ENCODE results near the gene INO80.
A peak's percentile ranks its signal among the peaks of the same experiment; 100 is the strongest.
"Not testable (repeated sequence)": the region's sequence is repeated elsewhere in the genome, so short reads cannot be mapped to it uniquely, and the experiment has no call there.

Gene INO80, protein sequence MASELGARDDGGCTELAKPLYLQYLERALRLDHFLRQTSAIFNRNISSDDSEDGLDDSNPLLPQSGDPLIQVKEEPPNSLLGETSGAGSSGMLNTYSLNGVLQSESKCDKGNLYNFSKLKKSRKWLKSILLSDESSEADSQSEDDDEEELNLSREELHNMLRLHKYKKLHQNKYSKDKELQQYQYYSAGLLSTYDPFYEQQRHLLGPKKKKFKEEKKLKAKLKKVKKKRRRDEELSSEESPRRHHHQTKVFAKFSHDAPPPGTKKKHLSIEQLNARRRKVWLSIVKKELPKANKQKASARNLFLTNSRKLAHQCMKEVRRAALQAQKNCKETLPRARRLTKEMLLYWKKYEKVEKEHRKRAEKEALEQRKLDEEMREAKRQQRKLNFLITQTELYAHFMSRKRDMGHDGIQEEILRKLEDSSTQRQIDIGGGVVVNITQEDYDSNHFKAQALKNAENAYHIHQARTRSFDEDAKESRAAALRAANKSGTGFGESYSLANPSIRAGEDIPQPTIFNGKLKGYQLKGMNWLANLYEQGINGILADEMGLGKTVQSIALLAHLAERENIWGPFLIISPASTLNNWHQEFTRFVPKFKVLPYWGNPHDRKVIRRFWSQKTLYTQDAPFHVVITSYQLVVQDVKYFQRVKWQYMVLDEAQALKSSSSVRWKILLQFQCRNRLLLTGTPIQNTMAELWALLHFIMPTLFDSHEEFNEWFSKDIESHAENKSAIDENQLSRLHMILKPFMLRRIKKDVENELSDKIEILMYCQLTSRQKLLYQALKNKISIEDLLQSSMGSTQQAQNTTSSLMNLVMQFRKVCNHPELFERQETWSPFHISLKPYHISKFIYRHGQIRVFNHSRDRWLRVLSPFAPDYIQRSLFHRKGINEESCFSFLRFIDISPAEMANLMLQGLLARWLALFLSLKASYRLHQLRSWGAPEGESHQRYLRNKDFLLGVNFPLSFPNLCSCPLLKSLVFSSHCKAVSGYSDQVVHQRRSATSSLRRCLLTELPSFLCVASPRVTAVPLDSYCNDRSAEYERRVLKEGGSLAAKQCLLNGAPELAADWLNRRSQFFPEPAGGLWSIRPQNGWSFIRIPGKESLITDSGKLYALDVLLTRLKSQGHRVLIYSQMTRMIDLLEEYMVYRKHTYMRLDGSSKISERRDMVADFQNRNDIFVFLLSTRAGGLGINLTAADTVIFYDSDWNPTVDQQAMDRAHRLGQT (N-terminal part only)

DNA sequence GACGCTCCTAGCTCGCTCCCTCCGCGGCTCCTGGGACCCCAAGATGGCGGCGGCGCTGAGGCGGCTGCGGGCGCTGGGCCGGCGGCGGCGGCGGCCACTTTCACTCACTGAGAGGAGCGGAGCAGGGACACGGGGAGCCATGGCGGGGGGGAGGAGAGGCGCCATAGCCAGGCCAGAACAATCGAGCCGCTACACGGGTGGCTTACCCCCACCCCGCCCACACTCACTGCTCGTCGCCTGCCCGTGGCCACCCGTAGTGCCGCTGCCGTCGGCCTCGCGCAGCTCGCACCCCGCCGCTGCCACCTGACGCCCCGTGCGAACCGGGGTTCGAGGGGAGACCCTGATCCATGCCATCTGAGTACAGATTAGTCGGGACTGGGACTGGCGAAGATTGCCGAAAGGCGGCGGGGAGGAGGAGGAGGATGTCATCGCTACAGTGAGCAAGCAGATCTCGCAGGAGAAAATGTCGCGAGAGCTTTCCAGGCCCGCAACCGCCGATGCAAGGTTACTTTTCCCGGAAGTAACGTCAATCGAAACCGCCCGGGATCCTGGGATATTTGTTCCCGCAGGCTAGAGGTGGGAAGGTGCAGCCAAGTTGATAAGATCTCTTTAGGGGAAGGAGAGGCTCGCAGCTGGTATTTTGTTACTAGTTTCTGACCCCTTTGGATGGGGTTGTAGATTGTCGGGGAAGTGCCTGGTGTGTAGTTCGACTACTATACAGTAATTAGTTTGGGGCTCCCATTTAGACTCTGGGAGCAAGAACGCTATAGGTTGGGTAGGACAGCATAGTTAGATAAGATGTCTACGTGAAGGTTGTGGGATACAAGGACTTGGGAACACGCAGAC, at the start of gene INO80:
Gene INO80 (minus strand): TSS at position 165 of the 846 bp plus-strand sequence. CDS start 19,970 bp downstream, outside the sequence.
- DNase-seq, result peak; percentile 97

DNA sequence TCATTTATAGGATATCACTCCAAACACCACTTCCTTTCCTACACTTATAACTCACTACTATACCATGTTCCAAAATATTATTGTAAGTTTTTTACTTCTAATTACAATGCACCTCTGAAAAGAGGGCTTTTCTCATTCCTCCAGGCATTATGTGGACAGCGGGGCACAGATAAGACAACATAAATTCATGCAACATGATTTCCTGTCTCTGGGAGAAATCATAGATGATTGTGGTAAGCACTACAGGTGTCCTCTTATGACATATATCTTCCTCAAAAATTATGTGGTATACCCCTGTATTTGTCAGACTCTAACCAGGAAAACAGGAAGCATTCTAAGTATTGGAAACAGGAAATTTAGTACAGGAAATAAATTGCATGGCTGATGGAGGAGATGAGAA, 45.7 kb upstream of the INO80 start:
- DNase-seq, result no peak

DNA sequence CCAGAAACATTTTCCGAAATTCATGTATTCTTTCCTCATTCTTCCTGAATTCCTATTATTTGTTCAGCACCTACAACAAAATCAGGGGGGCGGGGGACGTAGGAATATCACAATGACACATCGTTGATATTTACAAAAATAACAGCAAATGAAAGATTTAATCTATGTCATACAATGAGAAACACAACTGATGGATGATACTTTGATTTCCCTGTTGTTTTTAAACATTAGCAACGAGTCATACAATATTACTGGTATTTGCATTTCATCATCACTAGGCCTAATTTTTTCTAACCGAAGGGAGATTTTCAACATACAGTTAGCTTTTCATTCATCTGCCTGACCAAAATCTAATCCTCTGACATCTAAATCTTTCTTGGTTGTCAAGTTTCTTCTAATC, 45.3 kb upstream of the INO80 start:
- no peak for DNase-seq

DNA sequence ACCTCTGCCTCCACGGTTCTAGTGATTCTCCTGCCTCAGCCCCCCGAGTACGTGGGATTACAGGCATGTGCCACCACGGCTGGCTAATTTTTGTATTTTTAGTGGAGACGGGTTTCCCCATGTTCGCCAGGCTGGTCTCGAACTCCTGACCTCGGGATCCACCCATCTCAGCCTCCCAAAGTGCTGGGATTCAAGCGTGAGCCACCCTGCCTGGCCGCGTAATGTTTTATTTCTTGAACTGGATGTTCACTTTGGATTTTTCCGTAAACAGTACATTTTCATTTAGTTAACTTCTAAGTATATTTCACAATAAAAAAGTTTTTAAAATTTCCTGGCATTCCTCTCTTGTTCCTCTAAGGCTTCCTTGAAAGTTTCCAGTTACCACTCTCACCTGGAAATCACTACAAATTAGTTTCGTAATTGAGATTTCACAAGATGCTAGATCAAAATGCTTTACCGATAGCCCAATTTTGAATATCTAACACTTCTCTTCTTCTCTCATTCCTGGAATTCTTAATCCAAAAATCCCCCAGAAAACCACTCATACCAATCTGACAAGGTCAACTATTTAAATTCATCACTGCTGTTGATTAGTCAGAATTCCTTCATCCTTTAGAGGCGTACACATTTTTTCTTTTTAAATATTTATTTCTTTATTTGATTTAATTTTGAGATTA, 44.7 kb upstream of the INO80 start:
- no peak for DNase-seq

DNA sequence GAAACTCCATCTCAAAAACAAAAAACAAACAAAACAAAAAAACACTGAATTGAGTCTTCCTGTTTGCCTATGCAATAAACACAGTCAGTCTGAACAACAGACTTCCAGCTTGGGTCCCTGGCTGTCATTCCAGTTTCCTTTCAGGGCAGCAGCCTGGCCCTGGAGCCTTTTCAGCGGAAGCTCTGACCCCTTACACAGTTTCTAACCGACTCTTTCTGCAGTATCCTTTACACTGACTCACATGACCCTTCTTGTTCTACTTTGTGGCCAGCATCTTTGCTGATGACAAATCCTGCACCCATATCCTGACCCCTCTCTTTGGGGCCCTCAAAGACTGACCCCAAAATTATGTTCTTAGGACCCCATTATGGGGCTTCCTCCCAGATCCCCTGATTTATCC, 38.3 kb upstream of the INO80 start:
- DNase-seq, result no peak

DNA sequence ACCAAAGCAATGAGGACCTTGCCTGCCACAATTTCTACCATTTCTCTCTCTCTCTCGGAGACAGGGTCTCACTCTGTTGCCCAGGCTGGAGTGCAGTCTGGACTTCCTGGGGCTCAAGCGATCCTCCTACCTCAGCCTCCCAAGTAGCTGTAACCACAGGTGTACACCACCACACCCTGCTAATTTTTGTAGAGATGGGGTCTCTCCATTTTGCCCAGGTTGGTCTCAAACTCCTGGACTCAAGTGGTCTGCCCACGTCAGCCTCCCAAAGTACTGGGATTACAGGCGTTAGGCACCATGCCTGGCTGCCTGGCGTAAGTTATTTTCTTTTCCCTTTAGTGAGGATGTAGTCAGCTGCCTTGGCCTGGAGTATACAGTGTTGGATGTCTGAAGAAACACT, 37.7 kb upstream of the INO80 start:
- no peak for DNase-seq

DNA sequence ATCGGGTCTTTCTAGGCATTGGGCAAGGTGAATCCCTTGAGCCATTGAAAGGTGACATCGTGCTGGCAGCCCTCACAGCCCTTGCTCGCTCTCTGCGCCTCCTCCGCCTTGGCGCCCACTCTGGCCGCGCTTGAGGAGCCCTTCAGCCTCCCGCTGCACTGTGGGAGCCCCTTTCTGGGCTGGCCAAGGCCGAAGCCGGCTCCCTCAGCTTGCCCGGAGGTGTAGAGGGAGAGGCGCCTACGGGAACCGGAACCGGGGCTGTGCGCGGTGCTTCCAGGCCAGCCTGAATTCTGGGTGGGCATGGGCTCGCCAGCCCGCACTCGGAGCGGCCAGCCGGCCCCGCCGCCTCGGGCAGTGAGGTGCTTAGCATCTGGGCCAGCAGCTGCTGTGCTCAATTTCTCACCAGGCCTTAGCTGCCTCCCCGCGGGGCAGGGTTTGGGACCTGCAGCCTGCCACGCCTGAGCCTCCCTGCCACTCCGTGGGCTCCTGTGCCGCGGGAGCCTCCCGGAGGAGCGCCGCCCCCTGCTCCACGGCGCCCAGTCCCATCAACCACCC, 35.4 kb upstream of the INO80 start:
- no peak for DNase-seq

DNA sequence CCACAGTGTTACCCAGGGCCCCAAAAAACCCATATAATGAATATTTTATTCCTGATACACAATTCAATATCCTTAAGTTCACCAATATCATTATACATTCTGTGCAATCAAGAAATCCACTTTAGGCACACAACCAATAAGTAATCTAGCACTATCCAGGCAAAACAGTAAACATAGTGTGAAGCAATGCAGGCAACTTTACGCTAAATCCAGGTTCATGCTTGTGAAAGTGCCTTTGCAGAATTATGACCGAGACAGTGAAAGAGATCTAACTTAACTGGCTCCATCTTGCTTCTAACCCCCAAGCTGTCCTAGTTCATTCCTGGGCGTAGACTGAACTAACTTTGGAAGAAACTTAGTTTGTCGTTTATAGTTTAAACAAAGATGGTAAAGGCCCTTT, 34.2 kb upstream of the INO80 start:
- DNase-seq, result no peak

DNA sequence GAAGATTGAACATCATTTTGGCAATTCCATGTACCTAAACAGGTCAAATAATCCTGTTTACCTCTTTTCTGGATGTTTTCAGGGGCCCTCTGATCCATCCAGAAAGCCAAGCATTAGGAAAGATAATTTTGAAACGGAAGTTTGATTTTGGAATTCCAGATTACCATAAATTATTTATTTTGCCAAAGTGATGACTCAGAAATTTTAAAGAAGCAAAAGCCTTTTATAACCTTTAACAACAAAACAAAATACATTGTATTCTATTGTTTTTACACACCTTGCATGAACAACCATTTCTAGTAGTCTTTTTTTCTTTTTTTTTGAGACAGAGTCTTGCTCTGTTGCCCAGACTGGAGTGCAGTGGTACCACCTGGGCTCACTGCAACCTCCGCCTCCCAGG, 32.0 kb upstream of the INO80 start:
- no peak for DNase-seq

DNA sequence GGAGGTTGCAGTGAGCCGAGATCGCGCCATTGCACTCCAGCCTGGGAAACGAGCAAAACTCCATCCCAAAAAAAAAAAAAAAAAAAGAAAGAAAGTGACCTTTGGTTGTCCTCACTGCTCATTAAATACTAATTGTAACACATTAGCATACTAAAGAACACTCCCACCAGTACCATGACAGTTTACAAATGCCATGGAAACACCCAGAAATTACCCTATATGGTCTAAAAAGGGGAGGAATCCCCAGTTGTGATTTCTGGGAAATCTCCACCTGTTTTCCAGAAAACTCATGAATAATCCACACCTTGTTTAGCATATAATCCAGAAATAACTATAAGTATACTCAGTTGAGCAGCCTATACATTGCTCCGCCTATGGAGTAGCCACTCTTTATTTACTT, 23.5 kb upstream of the INO80 start:
- no peak for DNase-seq

DNA sequence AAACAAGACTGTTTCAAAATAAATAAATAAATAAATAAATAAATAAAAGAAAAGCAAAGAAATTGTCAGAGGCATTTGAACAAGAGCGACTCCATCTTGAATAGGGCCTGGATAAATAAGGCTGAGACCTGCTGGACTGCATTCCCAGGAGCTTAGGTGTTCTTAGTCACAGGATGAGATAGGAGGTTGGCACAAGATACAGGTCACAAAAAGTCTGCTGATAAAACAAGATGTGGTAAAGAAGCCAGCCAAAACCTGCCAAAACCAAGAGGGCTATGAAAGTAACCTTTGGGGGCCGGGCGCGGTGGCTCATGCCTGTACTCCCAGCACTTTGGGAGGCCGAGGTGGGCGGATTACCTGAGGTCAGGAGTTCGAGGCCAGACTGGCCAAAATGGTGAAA, 23.0 kb upstream of the INO80 start:
- not testable (repeated sequence) for DNase-seq

DNA sequence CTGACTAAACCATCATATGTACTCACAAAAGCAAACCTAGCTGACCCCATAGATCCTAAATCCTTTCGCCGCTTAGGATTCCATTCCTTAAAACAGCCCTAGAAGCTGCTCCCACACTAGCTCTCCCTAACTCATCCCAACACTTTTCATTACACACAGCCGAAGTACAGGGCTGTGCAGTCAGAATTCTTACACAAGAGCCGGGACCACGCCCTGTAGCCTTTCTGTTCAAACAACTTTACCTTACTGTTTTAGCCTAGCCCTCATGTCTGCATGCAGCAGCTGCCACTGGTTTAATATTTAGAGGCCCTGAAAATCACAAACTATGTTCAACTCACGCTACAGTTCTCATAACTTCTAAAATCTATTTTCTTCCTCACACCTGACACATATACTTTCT, 19.5 kb upstream of the INO80 start:
- DNase-seq, result not testable (repeated sequence)

DNA sequence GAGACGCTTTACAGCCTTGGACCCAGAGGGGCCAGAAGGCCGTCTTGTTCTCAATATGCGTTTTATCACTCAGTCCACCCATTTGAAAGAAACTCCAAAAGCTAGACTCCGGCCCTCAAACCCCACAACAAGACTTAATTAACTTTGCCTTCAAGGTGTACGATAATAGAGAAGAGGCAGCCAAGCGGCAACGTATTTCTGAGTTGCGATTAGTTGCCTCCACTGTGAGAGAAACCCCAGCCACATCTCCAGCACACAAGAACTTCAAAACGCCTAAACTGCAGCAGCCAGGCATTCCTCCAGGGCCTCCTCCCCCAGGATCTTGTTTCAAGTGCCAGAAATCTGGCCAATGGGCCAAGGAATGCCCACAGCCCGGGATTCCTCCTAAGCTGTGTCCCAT, 17.4 kb upstream of the INO80 start:
- no peak for DNase-seq

DNA sequence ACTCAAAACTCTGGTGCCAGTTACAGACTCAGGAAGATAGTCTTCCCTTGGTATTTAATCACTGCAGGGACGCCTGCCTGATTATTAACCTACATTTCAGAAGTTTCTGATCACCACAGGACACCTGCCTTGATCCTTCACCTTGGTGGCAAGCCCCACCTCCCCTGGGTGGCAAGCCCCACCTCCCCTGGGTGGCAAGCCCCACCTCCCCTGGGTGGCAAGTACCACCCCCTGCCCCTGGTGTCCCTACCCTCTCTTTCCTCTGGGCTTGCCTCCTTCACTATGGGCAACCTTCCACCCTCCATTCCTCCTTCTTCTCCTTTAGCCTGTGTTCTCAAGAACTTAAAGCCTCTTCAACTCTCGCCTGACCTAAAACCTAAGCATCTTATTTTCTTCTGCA, 16.0 kb upstream of the INO80 start:
- DNase-seq, result not testable (repeated sequence)

DNA sequence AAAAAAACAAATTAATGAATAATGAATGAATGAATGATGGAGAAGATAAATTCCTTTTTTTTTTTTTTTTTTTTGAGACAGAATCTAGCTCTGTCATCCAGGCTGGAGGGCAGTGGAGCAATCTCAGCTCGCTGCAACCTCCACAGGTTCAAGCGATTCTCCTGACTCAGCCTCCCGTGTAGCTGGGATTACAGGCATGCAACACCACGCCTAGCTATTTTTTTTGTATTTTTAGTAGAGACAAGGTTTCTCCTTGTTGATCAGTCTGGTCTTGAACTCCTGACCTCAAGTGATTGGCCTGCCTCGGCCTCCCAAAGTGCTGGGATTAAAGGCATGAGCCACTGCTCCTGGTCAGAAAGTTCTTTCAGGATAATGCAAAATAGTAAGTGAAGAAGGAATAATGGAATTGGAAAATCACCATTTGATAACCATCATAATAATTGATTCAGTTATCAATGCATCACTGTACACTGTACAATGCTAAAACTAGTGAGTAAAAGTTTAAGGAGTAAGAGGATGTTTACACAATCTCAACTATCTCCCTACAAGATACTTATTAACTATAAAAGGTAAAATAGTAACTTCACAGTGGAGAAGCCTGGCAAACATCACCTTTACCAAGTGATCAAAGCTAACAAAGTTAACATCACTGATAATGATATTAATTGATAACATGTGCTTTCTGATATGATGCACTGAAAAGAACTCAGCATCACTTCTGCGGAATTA, 12.3 kb upstream of the INO80 start:
- no peak for DNase-seq

DNA sequence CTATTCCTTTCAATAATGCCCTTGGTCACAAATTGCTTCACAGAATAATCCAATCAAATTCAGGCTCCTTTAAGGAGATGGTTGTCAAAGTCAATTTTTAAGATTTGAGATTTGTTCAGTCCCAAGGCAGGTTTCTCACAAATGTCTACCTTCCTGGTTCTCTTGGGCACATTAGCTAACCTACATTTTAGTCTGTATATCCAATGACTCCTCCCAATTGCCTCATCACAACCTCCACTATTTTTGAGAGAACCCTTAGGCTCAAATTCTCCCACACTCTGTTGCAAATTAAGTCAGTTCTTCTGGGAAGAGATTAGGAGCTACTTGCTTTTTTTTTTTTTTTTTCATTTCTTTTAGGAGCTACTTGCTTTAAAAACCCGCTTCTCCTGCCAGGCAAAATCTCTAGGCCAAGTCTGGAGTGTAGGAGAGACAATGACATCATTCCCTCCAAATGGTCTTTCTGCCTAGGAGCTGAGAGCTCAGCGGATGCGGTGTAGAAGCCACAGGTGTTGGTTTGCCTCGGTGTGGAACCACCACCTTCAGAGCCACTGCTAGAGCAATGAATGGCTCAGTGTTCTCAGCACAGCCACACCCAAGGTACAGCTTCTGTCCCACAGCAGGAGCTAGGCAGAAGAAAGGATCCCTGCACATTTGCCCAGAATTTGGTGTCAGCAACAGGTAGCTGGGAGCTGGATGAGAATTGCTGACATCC, 10.0 kb upstream of the INO80 start:
- DNase-seq, result no peak

DNA sequence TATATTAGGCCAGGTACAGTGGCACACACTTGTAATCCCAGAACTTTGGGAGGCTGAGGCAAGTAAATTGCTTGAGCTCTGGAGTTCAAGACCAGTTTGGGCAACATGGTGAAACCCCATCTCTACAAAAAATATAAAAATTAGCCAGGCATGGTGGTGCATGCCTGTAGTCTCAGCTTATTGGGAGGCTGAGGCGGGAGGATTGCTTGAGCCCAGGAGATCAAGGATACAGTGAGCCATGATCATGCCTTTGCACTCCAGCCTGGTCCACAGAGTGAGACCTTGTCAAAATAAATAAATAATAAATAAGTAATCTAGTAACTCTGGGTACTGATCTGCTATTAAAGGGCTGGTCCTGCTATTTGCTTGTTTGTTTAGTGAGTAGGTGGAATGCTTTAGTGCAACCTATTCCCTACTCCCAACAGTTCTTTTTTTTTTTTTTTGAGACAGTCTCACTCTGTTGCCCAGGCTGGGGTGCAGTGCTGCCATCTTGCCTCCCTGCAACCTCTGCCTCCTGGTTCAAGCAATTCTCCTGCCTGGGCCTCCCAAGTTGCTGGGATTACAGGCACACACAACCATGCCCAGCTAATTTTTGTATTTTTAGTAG, 9.1 kb upstream of the INO80 start:
- DNase-seq, result no peak

DNA sequence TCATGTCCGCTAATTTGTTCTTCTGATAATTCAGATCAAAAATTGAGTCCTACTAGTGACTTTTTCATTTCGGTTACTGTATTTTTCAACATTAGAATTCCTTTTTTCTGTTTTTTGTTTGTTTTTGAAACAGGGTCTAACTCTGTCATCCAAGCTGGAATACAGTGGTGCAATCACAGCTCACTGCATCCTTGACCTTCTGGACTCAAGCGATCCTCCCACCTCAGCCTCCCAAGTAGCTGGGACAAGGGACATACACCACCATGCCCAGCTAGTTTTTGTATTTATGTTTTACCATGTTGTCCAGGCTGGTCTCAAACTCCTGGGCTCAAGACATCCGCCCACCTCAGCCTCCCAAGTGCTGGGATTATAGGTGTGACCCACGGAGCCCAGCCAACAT, 8.0 kb upstream of the INO80 start:
- DNase-seq, result no peak

DNA sequence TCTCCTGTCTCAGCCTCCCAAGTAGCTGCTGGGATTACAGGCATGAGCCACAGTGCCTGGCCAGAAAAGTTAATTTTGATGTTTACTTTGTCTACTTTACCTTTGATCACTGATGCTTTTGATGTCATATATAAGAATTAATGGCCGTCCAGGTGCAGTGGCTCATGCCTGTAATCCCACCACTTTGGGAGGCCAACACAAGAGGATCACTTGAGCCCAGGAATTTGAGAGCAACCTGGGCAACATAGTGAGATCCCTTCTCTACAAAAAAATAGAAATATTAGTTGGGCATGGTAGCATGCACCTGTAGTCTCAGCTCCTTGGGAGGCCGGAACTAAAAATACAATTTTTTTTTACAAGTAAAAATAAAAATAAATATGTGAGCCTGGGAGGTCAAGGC, 6.8 kb upstream of the INO80 start:
- no peak for DNase-seq

DNA sequence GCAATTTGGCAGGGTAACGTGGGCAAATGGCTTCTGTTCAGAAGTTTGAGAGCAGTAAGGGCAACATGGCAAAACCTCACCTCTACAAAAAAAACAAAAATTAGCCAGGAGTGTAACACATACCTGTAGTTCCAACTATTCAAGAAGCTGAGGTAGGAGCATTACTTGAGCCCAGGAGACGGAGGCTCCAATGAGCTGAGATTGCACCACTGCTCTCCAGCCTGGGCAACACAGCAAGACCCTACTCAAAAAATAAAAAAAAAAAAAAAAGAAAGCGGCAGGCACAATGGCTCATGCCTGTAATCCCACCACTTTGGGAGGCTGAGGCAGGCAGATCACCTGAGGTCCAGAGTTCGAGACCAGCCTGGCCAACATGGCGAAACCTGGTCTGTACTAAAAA, 5.9 kb upstream of the INO80 start:
- DNase-seq, result no peak

Data from stimulated activated CD4-positive, alpha-beta T cell treated with anti-CD3 and anti-CD28 coated beads, Interleukin-1b, Interleukin-23, amount 100 ng/mL, for 48 hours (primary cell).